ENCODE measurements around the gene SF3A1. TPM values are rescaled to one million over a fixed set of nuclear protein-coding genes. Genes with fewer than 3 reads are reported as not detected.
A peak's percentile ranks its signal among the peaks of the same experiment; 100 is the strongest.

SF3A1 gene
- total and polyA plus RNA-seq, 2 donors (not counting 1 experiment from before 2014, with no cell fraction given), result 92.1 to 283 TPM

DNA sequence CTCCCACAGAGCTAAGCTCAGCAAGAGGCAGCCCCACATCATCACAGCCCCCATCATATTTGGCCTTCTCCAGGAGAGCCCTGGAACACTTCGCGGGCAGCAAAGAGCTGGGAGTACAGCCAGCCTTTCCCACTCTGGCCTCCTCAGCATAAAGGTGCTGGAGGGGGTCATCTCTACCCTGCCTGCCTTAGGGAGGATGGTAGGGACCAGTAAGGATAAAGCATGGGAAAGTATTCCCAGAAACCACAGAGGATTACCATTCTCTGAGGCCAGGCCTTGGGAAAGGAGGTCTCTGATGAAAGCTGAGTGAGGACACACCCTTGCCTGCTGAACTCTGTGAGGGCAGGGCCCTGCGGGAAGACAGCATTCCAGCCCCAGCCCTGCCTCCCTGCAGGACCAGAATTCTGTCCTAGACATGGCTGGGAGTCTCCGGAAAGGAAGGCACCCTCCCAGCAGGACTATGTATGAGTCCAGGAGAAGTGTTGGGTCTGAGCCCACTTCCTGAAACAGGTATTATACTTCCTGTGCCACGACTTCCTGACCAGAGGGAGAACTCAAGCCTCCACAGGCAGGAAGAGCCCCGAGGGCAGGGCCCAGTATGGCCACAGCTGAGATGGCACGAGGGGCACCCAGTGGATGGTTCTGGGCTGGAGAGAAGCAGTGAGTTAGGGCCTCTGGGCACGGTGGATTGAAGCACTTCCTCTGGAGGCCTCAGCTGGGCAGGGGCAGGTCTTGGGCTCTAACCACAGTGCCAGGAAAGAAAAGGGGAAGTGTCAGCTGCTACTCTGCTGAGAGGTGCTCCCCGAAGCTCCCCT is 54.5 kb downstream of the SF3A1 start:
- H3K79me2 ChIP-seq (ENCODE audit: control insufficient read depth, insufficient read depth, low read length), result peaks cover 46% of the 10 kb centered on the region
- POLR2A ChIA-PET, result interaction anchor here (1.8 to 8.1 kb wide), 3 partner anchors 12 to 54 kb away, joined by 6 to 56 read pairs (median 22); partner anchors contain the start of genes CASTOR1, CCDC157, SF3A1 and TBC1D10A
- Mint-ChIP-seq H3K27me3 (no peaks in the 10 kb centered on the region), H3K4me3 (peak overlapping the region; percentile 80), H3K9me3 (ENCODE audit: insufficient read depth) (no peaks in the 10 kb centered on the region), H3K27ac (peak overlapping the region; percentile 89), H3K4me1 (peaks cover 78% of the 10 kb centered on the region)
- no peaks in the 10 kb centered on the region for H3K9me3 ChIP-seq (ENCODE audit: control extremely low read depth in 1 of 3, control insufficient read depth in 2 of 3, insufficient read depth in 1 of 3, low read length in 2 of 3)
- WGBS (ENCODE audit: insufficient coverage), result 10% methylated on average over 7 of the region's 9 CpGs
- TF ChIP-seq, protein P1, sequence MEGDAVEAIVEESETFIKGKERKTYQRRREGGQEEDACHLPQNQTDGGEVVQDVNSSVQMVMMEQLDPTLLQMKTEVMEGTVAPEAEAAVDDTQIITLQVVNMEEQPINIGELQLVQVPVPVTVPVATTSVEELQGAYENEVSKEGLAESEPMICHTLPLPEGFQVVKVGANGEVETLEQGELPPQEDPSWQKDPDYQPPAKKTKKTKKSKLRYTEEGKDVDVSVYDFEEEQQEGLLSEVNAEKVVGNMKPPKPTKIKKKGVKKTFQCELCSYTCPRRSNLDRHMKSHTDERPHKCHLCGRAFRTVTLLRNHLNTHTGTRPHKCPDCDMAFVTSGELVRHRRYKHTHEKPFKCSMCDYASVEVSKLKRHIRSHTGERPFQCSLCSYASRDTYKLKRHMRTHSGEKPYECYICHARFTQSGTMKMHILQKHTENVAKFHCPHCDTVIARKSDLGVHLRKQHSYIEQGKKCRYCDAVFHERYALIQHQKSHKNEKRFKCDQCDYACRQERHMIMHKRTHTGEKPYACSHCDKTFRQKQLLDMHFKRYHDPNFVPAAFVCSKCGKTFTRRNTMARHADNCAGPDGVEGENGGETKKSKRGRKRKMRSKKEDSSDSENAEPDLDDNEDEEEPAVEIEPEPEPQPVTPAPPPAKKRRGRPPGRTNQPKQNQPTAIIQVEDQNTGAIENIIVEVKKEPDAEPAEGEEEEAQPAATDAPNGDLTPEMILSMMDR (IDR thresholded peaks at IDR 0.05), result no peak
- no peak for TF ChIP-seq EZH2 (IDR thresholded peaks at IDR 0.05; ENCODE audit: borderline replicate concordance, insufficient read depth, low read depth, low read length, poor library complexity, severe bottlenecking)
- peaks cover 70% of the 10 kb centered on the region in 2 donors for H3K4me1 ChIP-seq (ENCODE audit: control insufficient read depth in 2 of 2, insufficient read depth in 2 of 2, low read length in 2 of 2)
- H3K9ac ChIP-seq (ENCODE audit: low read length), result peak overlapping the region; percentile 49
- H3K4me3 ChIP-seq (ENCODE audit: control extremely low read depth in 1 of 5, extremely low read depth in 1 of 5, insufficient read depth in 1 of 5, low read depth in 2 of 5, low read length in 4 of 5), result peak overlapping the region in 4 of 5 experiments; percentile 2 to 37 (median 12)
- peaks cover 6% of the 10 kb centered on the region for H4K20me1 ChIP-seq (ENCODE audit: control insufficient read depth, insufficient read depth, low read length, poor library complexity, severe bottlenecking)
- H3K27ac ChIP-seq (ENCODE audit: low read length in 2 of 2), result peak overlapping the region; percentile 73 to 86
- intact Hi-C loops (cut with micrococcal nuclease), result no loop called here
- peaks cover 4 to 39% of the 10 kb centered on the region in 2 experiments for H3K36me3 ChIP-seq (replicated peaks in 1 of 2; ENCODE audit: control extremely low read depth in 1 of 2, control insufficient read depth in 1 of 2, extremely low read depth in 1 of 2, insufficient read depth in 2 of 2, low read length in 1 of 2)
- no peaks in the 10 kb centered on the region for H3K27me3 ChIP-seq (replicated peaks in 1 of 4; ENCODE audit: control extremely low read depth in 1 of 4, control insufficient read depth in 3 of 4, insufficient read depth in 4 of 4, low read length in 3 of 4)
- CTCF ChIA-PET, result interaction anchor here (1.7 to 19.2 kb wide), 4 partner anchors 12 to 85 kb away, joined by 5 to 229 read pairs (median 22); partner anchors contain the start of genes CASTOR1, CCDC157, RNF215 and SF3A1
- DNase-seq, result peak; percentile 72
- H2AFZ ChIP-seq (ENCODE audit: insufficient read depth, low read depth, low read length, poor library complexity, severe bottlenecking), result peak overlapping the region; percentile 2
- peak overlapping the region; percentile 83 for H3K4me2 ChIP-seq (replicated peaks; ENCODE audit: low read depth, low read length, poor library complexity, severe bottlenecking)
- ATAC-seq (ENCODE audit: low read depth), result peak; percentile 50

DNA sequence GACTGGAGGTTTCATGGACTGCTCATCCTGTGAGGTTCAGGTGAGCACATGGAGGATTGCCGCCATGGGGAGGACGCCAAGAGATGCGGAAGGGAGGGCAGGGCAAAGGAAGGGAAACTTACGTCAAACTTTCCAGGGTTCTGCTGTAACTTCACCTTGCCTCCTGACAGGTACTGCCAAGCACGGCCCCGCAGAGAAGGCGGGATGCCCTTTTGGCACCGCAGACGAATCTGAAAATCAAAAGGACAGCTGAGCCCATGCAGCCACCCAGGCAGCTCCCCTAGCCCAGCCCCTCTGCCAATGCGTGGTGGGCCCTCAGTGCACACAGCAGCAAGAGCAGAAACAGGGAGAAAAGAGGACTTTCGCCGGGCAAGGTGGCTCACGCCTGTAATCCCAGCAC is 57.4 kb downstream of the SF3A1 start:
- Histone ChIP-seq H3K9me3 (ENCODE audit: control extremely low read depth in 1 of 3, control insufficient read depth in 2 of 3, insufficient read depth in 1 of 3, low read length in 2 of 3) (no peaks in the 10 kb centered on the region), H3K4me1 (ENCODE audit: control insufficient read depth in 2 of 2, insufficient read depth in 2 of 2, low read length in 2 of 2) (peaks cover 41% of the 10 kb centered on the region in 2 donors), H3K79me2 (ENCODE audit: control insufficient read depth, insufficient read depth, low read length) (peaks cover 75% of the 10 kb centered on the region), H3K4me3 (ENCODE audit: control extremely low read depth in 1 of 5, extremely low read depth in 1 of 5, insufficient read depth in 1 of 5, low read depth in 2 of 5, low read length in 4 of 5) (no peak overlapping the region), H3K36me3 (replicated peaks in 1 of 2; ENCODE audit: control extremely low read depth in 1 of 2, control insufficient read depth in 1 of 2, extremely low read depth in 1 of 2, insufficient read depth in 2 of 2, low read length in 1 of 2) (peaks cover 4 to 63% of the 10 kb centered on the region in 2 experiments), H3K9ac (ENCODE audit: low read length) (no peak overlapping the region), H3K4me2 (replicated peaks; ENCODE audit: low read depth, low read length, poor library complexity, severe bottlenecking) (no peak overlapping the region), H3K27me3 (replicated peaks in 1 of 4; ENCODE audit: control extremely low read depth in 1 of 4, control insufficient read depth in 3 of 4, insufficient read depth in 4 of 4, low read length in 3 of 4) (no peaks in the 10 kb centered on the region), H4K20me1 (ENCODE audit: control insufficient read depth, insufficient read depth, low read length, poor library complexity, severe bottlenecking) (peaks cover 20% of the 10 kb centered on the region), H2AFZ (ENCODE audit: insufficient read depth, low read depth, low read length, poor library complexity, severe bottlenecking) (no peak overlapping the region), H3K27ac (ENCODE audit: low read length in 2 of 2) (peak overlapping the region in 1 of 2 donors; percentile 54)
- no peaks in the 10 kb centered on the region for H3K27me3 Mint-ChIP-seq
- no peak for TF ChIP-seq EZH2 (IDR thresholded peaks at IDR 0.05; ENCODE audit: borderline replicate concordance, insufficient read depth, low read depth, low read length, poor library complexity, severe bottlenecking)
- TF ChIP-seq, protein P1 (IDR thresholded peaks at IDR 0.05), result no peak
- H3K9me3 Mint-ChIP-seq (ENCODE audit: insufficient read depth), result no peaks in the 10 kb centered on the region
- DNase-seq, result no peak
- H3K27ac Mint-ChIP-seq, result no peak overlapping the region
- ChIA-PET CTCF (interaction anchor here (0.7 kb wide), 1 partner anchor 35 kb away, joined by 3 read pairs; no protein-coding TSS in a partner anchor), POLR2A (interaction anchor here (0.6 kb wide), 2 partner anchors 29 to 37 kb away, joined by 3 read pairs; no protein-coding TSS in a partner anchor)
- H3K4me1 Mint-ChIP-seq, result peaks cover 51% of the 10 kb centered on the region
- H3K4me3 Mint-ChIP-seq, result no peak overlapping the region
- 98% methylated on average over 13 of the region's 13 CpGs for WGBS (ENCODE audit: insufficient coverage)
- intact Hi-C loops (cut with micrococcal nuclease), result no loop called here
- no peak for ATAC-seq (ENCODE audit: low read depth)

All from B cell (primary cell).